Stimulated activated CD8-positive, alpha-beta memory T cell treated with anti-CD3 and anti-CD28 coated beads, Interleukin-12 subunit alpha, Interleukin-12 subunit beta, amount 100 ng/mL, for 24 hours (primary cell): ENCODE data around the gene TMEM151B.

ENCODE experiments used
- DNase-seq: peaks from one replicate; pipeline ENCODE4 v3.0.0-alpha.2; 2020; ENCODE audit errors: extremely low read depth

TMEM151B gene

DNA sequence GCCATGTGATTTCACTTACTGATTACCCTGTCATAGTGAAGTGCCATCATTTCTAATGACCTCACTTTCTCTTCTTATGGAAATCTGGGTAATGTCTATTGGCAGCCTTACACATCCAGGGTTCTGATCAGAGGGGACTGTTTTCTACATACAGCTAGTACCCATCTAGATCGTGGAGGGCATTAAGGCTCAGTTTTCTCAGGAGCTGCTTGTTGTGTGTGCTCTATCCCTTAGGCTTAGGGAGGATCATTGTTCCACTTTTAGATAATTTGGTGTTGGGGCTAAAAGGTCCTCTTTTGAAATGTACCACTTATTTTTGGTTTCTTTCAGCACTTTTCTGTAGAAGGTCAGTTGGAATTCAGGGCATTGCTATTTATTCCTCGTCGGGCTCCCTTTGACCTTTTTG, 19.5 kb upstream of the TMEM151B start:
- no peak for DNase-seq

DNA sequence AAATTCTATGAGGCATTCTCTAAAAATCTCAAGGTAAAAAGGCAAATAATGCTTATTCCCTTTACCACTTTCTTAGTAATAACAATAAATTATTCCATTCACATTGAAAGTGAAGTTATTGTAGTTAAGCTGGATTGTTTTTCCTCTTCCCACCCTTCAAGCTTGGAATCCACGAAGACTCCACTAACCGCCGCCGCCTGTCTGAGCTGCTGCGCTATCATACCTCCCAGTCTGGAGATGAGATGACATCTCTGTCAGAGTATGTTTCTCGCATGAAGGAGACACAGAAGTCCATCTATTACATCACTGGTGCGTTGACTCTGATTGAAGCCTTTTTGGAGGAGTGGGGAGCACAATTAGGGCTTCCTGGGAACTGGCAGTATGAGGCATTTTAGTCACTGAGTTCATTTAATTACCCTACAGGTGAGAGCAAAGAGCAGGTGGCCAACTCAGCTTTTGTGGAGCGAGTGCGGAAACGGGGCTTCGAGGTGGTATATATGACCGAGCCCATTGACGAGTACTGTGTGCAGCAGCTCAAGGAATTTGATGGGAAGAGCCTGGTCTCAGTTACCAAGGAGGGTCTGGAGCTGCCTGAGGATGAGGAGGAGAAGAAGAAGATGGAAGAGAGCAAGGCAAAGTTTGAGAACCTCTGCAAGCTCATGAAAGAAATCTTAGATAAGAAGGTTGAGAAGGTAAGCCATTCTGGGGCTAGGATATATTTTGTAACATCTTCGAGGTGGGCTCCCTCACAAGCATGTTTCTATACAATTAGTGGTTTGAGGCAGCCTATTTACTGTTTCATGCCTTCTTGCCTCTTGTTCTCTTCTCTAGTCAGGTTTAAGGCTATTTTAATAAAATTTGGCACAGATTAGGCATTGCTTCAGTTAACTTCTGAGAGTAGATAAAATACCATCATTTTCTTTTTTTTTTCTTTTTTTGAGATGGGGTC, 18.4 kb upstream of the TMEM151B start:
- no peak for DNase-seq

DNA sequence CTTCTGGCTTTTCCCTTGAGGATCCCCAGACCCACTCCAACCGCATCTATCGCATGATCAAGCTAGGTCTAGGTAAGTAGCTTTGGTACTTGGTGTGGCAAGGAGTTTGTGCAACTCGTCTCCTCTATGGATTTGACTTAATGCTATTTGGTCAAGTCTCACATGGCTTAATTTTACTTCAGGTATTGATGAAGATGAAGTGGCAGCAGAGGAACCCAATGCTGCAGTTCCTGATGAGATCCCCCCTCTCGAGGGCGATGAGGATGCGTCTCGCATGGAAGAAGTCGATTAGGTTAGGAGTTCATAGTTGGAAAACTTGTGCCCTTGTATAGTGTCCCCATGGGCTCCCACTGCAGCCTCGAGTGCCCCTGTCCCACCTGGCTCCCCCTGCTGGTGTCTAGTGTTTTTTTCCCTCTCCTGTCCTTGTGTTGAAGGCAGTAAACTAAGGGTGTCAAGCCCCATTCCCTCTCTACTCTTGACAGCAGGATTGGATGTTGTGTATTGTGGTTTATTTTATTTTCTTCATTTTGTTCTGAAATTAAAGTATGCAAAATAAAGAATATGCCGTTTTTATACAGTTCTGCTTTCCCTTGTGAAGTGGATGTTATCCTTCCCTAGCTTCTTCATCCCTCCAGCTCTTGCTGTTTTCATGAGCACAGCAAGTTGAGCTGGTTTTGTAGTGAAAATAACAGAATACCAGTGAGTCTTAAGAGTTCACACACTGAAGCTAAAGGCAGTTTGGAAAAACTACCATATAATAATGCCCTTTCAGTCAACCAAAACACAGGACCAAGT, 16.7 kb upstream of the TMEM151B start:
- no peak for DNase-seq

DNA sequence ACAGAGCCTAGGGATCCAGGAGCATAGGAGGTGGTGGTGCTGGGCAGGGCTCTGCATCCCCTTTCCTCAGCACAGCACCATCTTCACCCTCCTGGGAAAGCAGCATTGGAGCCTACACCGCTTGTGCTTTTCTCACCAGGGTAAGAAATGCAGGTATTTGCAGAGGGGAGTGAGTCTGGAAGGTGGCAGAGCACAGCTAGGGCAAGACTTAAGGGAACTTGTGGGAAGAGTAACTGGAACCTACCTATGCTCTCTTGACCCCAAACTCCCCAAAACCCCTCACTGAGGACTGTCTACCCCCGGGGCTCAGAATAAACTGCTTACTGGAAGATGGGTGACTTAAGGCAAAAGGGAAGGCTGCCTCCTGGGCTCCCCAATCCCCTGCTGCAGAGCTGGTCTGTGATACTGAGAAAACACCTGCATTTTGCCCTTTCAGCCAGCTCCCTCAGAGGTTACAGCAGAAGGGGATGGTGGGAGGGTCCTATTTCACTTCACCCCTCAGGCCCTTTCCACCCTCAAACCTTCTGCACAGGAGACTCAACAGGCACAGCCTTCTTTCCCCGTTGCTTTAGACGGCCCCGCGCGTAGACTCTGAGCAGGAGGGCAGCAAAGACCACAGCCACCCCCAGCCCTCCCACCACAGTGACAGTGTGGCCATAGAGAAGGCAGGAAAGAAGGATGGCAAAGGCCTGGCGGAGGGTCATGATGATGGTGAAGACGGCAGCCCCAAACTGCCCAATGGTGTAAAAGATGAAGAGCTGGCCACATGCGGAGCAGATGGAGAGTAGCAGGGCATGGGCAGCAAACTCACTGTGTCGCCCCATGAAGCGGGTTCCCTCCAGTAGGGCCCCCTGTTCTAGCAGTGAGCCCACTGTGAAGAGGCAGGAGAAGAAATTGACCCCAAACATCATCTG, 15.8 kb upstream of the TMEM151B start:
- no peak for DNase-seq

DNA sequence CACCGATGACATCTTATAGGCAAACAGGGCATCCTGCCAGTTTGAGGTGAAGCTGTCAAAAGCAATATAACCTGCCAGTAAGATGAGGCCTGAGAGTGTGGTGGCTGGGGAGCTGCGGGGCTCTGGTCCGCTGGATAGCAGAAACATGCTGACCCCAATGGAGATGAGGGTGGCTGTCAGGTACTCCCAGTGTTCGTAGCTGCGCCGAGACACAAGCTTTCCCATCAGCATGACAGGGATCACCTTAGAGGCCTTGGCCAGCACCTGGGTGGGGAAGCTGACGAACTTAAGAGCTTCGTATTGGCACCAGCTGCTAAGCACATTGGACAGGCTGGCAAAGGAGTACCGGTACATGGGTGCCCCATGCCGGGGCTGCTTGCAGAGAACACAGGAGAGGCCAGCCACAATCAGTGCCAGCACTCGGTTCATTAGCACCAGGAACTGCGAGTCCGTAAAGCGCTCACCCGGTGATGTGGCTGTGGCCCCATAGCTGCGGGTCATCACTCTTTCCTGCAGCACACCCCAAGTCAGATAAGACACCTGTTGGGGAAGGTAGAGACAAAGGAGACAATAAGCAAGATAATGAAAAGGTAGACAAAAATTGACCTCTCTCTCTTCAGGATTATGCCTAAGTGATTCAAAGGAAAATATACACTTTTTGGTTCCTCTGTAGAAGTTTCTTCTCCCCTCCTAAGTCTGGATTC, 15.0 kb upstream of the TMEM151B start:
- no peak for DNase-seq

DNA sequence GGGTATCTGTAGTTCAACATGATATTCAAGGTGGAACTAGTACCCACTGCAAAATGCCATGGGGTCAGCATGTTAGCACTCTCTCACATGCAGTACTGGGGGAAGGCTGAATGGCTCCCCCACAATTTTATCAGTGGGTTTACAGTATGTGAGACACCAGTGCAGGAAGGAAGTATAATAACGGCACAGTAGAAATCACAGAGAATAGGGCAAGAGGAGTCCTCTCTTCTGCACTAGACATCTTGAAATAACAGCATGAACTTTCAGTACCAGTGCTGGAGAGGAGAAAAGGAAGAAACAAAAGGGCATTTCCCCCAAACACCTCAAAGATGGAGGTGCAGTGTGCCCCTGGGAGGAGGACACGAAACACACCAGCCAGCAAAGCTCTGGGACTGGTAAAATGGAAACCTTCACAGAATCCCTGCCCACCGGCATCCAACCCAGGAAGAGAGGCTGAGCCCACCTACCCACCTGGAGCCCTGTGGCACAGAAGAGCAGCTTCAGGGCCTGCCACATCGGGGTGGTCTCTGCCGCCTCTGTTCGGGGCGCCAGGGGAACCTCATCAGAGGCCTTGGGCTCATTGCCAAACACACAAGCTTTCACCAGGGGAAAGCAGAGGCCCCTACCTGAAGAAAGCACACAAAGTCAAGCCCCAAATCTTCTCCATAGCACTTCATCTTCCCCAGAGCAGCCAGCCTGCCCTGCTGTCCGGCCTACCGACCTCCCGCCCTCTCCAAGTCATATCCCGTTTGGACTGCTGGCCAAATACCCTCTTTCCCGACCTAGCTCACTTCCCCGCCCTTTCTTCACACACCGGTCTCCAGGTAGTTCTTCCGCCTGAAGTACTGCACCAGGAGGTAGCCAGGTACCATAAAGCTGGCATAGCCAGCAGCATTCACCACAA, 14.1 kb upstream of the TMEM151B start:
- DNase-seq: no peak

DNA sequence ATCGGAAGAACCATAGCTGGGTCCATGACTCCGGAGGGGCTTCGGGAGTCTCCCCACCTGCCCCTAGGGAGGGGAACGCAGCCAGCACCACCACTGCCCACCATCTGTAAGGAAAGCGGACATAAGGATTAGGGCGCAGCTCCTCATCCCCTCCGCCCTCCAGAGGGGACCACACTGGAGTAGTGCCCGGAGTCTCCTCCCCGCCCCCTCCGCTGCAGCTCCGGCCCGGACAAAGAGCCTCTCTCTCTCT, 13.6 kb upstream of the TMEM151B start:
- DNase-seq: no peak

DNA sequence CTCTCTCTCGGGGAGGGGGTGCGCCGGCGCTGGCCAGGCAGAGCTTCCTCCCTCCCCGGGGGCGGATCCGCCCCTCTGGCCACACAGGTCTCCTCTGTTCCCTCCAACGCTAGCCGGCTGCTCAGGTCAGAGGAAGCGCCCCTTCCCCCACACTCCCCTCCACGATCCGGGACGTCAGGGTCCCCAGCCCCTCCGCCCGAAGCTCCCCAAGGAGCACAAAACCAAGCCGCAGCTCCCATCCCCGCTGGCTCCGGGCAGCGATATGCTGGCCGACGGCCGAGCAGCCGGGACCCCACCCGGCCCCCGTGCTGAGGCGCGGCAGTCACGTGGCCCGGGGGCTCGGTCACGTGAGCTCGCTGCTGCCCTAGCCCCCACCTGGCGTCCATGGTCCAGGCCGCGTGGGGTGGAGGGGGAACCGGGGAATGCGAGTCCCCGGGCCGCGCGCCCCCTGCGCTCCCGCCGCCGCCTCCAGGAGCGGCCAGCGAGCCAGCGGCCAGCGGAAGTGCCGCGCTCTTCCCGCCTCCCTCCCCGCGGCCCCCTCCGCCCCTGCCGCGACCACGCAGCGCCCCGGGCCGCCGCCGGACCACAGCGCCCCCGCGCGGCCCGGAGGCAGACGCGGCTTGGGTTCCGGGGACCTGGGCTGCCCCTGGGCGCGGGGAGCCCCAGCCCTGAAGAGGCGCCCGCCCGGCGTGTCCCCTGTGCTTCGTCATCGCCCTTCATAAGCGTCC, 13.1 kb upstream of the TMEM151B start, which contains the start of gene SLC35B2:
SLC35B2 (minus strand) TSS at position 504 of the 728 bp plus-strand sequence; CDS start at position 386, 118 bp downstream.
- DNase-seq: no peak

DNA sequence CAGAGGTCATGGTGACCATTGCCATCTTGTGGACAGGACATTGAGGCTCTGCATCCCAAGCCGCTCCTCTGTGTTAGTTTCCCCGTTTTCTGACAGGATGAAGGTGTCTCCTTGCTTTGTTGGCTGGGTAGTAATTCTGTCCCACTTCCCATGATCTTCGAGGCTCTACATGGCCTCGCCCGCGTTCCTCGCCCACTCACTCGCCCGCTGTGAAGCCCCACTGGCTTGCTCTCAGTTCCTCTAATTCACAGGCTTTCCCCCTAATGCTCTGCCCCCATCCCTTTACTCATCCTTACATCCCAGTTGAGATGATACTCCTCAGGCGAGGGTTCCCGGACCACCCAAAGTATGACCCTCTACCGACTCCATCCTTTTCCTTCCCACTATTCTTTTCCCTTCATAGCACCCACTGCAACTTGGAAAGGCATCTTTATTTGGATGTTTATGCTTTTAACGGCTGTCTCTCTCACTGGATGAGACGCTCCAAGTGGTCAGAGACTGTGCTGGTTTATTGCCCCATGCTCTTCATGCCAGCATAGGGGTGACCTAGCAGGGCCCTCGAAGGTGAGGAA, 12.4 kb upstream of the TMEM151B start:
- no peak for DNase-seq

DNA sequence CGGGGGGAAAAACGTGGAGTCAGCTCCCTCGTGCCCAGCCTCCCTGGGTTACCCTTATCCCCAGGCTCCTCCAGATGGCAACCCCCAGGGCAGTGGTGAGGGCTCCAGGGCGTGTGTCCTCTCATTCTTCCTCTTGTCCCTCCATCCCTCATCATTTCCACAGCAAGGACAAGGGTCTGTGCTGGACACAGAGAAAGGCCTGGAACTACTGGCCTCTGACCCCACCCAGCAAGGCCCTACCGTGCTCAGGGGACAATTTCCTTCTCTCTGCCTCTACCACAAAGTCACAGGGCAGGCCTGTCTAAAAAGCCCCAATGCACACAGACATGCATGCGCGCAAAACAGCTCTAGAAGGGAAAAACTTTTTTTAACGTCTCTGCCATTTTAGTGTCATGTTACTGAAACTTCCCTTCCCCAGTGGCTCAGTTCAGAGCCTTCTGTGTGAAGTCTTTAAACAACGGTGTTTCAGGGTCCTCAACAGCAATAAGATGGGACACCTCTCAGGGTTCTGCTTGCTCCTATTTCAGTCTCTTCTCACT, 11.9 kb upstream of the TMEM151B start:
- no peak for DNase-seq

DNA sequence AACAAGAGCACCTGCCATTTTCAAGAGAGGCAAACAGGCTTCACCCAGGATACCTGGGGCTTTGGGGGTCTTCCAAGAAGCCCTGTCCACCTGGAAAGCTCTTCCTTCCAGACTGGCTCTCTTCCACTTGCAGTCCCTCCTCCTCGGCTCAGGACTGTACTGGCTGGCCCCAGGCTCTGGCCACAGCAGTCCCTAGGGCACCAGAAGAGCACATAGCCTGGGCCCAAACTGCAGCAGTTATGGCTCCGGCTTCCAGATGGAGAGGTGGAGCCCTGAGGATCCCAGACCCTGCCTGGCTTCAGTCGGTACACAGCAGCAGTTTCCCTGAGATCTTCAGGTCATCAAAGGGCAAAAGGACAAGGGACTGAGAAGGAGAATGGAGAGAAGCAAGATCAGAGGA, 11.3 kb upstream of the TMEM151B start:
- no peak for DNase-seq

DNA sequence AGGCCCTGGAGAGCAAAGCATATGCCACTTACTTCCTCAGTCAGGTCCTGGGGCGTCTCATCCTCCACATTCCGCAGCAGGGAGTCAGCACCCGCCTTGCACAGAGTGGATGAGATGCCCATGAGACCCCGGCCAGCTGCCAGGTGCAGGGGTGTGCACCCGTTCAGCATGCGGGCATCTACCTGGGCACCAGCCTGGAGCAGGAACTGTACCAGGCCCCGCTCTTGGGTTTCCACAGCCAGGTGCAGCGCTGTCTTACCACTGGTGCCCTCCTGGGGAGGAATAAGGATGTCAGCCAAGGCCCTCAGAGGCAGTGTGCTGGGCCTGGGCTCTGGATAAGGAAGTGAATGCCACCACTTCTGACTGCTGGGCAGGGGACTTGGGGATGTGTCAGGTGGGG, 10.2 kb upstream of the TMEM151B start:
- no peak for DNase-seq

DNA sequence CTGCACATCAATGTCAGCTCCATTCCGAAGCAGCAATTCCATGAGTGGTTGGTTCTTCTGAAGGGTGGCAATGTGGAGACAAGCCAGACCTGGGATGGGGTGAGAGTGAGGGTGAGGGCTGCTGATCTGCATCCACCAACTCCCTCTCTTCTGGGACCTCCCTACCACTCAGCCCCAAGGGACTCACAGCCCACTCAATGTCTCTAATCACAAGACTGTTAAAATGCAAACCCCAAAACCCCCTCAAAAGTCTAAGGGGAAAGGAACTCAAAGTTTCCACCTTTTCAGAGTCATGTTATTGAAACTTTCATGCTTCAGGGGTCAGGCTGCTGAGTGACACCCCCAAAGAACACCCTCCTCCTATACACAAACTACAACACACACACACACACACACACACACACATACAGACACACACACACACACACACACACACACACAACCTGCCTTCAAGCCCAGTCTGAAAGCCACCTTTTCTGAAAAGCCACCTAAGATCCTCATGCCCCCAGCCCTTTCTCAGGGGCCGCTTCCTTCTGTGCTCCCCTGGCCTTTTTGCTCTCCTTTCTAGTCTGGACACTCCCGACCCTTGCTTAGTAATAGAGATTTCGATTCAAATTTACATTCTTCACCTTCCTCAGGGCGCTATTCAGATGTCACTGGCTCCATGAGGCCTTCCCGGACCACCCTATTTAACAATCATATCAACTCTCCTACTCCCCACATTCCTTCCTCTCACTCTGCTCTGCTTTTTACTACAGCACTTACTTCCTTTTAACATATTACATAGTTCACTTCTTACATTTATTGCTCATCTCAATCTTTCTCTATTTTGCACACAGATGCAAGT, 9.6 kb upstream of the TMEM151B start:
- DNase-seq: no peak

DNA sequence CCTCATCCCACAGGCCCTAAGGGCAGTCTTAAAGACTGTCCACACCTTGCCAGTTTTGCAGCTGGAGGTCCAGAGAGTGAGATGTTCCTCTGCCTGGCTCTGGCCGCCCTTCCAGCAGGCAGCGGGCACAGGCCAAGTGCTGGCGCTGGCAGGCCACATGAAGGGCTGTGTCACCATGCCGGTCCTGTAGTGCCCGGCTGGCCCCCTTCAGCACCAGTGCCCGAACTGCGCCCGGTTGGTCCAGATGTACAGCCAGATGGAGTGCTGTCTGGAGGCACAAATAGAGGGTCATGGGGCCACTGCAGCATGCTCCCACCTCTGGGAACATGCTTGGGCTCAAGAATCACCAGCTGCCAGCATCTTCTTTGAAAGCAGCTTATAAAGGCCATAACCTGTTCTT, 8.7 kb upstream of the TMEM151B start:
- no peak for DNase-seq

DNA sequence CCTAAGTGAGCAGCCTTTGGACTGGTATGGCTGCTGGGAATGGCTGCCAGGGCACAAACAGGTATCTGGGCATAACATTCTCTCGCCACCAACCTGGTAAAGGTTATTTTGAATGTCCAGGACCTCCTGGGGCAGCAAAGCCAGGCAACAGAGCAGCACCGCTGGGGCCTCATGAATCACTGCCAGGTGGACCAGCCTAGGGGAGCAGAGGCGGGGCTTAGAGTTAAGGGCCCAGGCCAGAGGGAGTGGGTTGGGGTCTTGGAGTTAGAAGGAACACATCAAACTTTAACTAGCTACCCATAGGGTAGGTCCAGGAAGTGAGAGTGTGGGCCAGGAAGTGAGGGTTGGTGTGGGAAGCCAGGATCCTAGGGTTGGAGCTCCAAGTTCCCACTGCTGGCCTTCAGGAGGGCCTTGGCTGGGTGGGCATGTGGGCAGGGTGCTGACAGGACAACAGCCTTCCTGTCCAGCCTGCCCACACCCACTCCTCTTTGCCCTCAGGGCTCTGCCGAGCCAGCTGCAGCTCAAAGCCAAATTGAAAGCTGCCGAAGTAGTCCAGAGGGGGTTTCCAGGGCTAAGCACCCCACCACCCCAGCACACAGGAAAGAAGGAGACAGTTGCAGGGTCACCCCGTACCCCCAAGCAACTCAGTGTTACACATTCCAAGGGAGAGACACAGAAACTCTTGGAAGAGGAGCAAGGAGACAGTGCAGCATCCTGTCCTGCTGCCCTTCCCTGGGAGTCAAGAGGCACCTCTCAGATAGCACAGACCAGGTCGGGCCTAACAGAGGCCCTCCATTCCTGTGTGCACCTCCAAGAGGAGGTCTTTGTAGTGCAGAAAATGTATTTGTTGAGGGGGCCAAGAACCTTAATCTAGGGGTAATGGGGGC, 7.5 kb upstream of the TMEM151B start:
- no peak for DNase-seq

DNA sequence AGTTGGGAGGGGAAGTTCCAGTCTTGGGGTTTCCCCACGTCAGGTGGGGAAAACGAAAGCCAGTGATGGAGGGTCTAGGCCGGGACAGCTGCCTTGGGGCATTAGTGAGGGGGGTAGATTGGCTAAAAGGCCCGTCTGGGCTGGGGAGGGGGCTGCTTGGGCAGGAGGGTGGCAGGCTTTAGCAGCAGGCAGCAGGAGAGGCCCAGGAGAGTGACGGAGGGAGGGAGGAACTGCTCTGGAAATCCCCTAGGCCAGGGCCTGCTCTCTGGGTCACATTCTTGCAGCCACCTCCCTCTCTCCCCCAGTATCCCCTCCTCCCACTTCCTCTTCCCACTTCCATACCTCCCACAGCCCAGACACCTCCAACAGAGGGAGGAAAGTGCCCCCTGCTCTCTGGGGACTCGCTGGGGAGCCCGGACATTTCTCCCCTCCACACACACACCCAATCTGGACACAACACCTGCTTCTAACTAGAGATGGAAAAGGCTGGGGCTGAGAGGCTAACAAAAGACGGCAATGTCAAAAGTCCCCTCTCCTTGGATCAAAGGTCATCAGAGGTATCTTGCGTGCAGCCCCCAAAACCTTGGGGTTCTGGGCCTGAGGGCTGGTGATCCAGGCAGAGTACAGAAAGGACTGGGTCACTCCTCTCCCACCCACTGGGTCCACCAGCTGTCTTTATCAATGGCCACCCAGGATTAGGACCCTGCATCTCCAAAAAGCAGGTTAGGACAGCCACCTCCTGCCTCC, 6.7 kb upstream of the TMEM151B start:
- no peak for DNase-seq
